GM18520 (cell line): ENCODE results near the gene REXO4.
A peak's percentile ranks its signal among the peaks of the same experiment; 100 is the strongest.

Experiments used
- ATAC-seq: cut with Tn5 transposase; IDR thresholded peaks from one replicate; pipeline ENCODE4 v1.9.1; 2021; ENCODE audit not compliant: unreplicated experiment

REXO4 gene, protein sequence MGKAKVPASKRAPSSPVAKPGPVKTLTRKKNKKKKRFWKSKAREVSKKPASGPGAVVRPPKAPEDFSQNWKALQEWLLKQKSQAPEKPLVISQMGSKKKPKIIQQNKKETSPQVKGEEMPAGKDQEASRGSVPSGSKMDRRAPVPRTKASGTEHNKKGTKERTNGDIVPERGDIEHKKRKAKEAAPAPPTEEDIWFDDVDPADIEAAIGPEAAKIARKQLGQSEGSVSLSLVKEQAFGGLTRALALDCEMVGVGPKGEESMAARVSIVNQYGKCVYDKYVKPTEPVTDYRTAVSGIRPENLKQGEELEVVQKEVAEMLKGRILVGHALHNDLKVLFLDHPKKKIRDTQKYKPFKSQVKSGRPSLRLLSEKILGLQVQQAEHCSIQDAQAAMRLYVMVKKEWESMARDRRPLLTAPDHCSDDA

DNA sequence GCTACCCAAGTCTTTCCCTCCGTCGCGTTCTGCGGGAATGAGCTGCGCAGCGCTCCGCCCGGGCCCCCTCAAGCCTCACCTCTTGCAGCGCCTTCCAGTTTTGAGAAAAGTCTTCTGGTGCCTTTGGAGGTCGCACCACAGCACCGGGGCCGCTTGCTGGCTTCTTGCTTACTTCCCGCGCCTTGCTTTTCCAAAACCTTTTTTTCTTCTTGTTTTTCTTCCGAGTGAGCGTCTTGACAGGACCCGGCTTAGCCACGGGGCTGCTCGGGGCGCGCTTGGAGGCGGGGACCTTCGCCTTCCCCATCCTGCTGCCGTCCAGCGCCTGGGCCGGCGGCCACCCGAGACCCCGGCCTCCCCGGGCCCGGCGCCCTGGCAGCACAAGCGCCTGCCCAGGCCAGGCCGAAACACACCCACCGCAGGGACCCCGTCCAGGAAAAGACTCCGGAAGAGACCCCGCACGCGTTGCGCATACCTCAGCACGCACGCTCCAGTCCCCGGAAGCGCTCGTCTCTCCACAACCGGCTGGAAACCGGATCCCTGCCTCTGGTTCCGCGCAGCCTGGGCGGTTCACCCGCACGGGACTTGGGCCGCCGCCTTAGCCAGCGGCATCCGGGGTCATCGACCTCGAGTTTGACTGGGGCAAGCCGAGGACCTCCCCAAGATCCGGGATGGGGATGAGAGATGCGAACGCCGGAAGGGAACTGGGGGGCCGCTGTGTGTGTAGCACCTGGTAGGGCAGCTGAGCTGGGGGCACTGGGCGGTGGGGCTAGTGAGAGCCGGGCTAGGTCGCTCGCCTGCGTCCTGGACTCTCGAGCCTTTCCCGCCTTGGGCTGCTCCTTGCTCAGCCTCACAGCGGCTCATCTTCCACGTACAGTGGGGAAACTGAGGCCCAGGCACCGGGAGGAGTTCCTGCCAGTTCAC lies at the start of gene REXO4:
REXO4 (minus strand) TSS at position 470 of the 921 bp plus-strand sequence; CDS start at position 304, 166 bp downstream.
- peak; percentile 59 for ATAC-seq

DNA sequence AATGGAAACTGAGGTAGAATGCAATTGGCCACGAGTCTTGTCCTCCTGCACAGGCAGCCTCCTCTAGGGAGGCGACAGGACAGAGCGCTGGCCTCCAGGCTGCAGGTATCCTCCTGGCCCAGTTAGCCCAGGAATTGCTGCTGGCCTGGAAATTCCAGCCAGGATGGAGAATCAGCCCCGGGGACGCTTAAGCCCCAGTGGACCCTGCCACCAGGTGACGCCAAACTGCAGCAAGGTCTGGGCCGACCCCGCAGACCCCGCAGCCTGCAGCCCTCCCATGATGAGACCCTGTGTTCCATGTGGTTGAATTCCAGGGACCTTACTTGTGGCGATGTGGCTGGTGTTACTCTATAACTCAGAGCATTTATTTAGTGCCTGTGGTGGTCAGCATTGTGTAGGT lies 49.3 kb upstream of the REXO4 start:
- ATAC-seq = no peak

DNA sequence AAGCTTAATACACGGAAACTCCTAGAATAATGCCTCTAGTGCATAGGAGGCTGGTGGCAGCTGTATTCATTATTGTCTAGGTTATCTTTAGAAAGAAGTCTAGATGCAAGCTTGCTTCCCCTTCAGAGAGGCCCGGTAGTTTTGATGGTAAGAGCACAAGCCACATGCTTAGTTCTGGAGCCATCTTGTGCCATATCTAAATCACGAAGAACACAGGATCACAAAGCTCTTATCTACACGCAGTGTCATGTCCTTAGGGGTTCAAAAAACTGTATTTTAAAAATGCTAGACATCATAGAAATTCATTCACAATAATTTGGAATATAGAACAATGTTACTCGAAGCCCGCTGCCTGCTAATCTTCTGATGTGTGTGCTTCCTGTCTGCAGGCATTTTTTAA lies 48.2 kb upstream of the REXO4 start:
- ATAC-seq = no peak

DNA sequence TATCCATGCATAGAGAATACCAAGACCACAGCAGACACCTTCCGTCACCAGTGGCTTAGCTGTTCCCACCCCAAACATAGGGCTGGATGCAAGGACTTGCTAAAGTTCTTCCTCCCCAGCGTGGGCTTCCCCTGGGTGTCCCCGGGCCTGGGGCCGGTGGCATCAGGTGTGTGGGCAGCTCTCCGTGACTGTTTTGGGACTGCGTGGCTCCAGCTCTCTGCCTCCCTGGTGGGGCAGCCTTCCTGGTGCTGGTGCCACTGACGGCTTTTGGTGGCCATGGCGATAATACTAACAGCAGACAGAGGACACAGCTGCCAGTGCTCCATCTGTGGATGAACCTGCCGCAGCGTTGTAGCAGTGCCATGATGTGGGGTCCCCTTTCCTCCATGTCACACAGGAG lies 46.8 kb upstream of the REXO4 start:
- no peak for ATAC-seq

DNA sequence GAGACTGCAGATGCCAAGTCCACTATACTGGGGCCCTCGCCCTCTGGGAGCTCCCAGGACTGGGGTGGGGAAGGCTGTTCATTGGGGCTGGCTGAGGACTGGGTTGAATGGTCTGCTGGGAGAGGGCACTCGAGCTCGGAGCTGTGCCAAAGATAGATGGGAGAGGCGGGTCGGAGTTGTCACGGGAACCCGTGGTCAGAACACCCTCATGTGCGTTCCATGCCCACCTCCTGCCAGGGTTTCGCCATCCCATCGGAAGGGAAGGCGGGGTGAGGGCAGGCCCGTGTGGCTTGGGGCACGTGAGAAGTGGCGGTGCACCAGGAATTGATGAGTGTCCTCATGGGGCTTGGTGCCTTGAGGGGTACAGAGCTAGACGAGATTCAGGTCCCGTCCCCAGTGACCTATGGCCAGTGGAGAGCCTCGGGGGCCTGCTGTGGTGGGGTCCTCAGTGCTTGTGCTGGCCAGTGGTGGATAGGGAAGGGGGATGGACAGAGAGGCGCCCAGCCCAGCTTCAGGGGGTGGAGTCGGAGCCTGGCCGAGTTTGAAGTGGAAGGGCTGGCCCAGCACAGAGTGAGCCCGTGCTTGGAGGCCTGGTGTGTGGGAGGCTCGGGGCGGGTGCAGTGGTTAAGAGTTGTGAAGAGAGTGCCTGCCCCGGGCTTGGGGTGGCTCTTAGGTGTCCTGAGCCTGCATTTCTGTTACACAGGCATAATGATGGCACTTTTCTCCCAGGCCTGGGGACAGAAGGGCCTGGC lies 46.2 kb upstream of the REXO4 start:
- ATAC-seq = no peak

DNA sequence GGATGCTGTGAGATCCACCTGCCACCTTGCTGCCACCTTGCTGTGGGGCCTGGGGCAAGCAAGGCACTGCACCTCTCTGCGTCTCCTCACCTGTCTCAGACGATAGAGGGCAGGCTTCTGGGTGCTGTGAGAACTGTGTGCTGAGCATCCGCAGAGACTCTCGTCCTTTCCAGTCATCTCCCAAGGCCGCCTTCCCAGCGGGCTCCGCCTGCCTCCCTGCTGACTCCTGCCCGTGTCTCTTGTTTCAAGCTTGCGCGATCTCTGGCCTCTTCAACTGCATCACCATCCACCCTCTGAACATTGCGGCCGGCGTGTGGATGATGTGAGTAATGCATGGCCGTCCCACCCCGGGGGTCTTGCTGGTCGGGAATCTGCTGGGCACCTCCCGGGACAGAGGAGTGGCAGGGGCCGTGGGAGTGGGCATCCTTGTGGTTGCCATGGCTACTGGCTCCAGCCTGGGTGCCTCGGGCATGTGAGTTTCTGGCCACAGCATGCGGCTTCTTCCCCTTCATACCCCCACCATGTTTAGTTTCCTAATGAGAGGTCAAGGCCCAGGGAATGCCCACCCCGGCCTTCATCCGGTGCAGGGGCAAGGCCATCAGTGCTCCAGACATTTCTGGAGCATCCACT lies 45.5 kb upstream of the REXO4 start:
- ATAC-seq = no peak

DNA sequence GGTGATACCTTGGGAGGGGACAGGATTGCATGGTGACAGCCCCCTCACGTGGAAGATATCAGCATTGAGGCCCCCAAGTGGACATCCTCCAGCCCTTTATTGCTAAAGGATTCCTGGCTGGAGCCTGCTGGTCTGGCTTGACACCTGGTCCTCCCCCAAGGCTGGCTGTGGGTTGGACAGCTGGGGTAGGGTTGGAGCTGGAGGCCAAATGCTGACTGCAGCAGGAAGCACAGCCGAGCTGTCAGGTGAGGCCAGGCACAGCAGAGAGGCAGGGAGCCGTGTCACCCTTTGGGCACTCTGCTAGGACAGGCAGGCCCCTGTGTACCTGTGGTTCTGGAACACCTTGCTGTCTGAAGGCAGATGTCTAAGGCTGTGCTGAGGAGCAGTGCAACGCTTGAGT lies 44.2 kb upstream of the REXO4 start:
- ATAC-seq = no peak

DNA sequence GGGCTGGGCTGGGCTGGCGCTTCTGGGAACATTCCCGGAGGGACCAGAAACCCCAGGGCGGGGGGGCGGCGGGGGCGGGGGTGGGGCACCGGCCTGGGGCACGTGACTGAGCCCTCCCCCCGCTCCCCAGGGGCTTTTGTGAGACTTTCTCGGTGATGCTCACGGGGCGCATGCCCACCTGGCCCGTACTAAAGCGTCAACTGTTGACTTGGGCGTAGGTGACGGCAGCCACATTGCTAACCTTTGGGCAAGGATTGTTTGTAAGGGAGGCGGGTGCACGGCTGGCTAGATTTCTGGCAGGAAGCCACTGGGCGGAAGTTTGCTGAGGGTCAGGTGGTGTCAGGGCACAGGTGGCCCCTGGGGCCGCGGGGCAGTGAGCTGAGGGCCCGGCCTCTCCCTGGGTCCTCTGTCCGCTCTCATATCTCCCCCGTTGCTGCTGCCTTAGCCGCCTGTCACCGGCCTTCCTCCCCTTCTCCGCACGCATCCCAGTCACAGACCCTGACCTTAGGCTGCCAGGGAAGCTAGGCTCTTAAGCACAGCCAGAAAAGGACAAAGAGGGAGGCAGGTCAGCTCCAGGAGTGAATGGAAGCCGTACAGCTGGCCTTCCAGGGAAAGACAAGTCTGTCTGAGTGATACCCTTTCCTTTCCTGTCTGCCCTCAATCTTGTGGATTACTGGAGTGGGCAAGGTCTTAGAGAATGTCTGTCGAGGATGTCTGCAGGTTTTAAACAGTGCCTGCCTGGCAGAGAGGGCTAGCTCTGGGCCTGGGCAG lies 42.8 kb upstream of the REXO4 start:
- ATAC-seq = no peak

DNA sequence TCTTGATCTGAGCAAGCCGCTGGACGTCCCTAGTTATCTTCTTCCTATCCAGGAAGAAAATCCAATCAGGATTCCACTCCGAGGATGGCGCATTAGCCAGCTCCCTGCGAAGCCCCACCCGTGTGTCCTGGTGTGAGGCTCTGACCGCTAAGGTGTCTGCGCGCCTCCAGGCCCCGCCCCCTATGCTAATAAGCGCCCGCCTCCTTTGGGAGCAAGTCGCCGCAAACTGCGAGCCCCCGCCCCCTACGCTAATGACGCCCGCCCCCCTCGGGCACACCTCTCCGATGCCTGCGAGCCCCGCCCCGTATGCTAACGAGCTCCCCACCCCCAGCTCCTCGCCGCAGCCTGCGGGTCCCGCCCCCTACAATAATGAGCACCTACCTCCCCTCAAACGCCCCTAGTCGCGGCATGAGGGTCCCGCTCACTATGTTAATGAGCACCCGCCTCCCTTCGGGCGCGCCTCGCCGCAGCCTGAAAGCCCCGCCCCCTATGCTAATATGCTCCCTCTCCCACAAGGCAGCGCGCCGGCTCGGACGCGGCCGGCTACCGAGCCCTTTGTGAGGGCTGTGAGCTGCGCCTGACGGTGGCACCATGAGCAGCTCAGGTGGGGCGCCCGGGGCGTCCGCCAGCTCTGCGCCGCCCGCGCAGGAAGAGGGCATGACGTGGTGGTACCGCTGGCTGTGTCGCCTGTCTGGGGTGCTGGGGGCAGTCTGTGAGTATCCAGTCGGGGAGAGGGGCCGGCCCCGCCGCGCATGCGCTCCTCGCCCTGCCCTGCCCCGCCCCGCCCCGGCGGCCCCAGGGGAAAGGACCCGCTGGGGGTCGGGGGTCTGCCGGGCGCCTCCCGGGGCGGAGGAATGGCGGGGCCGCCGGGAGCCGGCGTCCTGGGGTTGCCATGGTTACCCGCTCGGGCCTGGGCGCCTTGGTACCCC lies 41.9 kb upstream of the REXO4 start, which contains the start of gene CACFD1:
CACFD1 (plus strand) TSS at position 503 of the 929 bp plus-strand sequence; CDS start at position 592, 89 bp downstream.
- peak; percentile 57 for ATAC-seq

DNA sequence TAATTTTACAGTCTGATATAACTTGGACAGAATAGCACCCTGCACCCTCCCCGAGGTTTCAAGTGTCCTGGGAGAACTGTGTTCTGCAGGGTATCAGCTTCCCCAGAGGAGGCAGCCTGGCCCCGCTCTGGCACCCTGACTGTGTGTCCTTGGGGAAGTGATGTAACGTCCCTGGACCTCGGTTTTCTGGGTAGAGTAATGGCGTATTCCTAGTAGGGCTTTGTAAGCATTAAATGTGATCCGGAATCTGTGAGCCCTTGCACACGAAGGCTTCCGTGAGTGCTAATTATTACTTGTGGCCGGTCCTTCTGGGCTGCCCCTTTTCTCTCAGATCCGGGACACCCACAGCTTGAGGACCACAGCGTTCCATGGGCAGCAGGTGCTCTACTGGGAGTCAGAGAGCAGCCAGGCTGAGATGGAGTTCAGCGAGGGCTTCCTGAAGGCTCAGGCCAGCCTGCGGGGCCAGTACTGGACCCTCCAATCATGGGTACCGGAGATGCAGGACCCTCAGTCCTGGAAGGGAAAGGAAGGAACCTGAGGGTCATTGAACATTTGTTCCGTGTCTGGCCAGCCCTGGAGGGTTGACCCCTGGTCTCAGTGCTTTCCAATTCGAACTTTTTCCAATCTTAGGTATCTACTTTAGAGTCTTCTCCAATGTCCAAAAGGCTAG lies 41.0 kb upstream of the REXO4 start:
- ATAC-seq = no peak

DNA sequence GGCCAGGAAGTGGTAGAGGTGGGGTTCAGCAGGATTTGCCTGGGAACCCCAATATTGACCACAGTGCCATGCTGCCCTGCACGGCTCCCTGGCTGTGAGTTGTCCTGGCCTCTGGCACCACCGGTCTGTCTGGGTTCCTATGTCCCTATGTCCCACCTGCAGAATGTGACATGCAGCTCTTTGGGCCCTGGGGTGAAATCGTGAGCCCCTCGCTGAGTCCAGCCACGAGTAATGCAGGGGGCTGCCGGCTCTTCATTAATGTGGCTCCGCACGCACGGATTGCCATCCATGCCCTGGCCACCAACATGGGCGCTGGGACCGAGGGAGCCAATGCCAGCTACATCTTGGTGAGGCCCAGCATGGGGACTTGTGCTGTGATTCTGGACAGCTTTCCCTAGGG lies 39.9 kb upstream of the REXO4 start:
- ATAC-seq = no peak

DNA sequence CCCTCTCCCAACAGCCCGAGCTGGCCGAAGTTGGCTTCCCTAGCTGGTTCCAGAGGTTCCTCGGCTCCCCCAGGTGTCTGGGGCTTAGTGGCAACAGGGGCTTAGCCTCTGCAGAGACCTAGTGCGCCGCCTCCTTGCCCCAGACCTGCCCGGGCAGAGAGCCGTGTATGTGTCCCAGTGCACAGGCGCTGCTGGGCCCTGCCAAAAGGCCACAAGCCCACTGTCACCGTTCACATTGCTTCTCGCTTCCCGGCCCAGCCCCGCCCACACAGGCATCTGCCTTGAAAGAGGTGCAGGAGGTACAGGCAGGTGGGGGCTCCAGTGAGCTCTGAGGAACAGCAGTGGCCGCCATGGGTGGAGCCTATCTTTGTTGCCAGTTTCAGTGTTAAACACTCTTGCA lies 39.4 kb upstream of the REXO4 start:
- no peak for ATAC-seq

DNA sequence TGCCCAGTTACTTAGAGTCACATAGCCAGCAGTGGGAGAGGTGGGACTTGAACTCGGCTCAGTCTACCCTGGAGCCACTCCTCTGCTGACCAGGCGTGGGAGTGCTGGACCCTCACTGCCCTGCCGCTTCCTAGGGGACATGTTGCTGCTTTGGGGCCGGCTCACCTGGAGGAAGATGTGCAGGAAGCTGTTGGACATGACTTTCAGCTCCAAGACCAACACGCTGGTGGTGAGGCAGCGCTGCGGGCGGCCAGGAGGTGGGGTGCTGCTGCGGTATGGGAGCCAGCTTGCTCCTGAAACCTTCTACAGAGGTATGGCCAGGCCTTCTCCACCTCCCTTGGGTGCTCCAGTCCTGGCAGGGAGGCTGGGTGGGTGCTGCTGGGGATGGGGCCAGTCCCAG lies 38.6 kb upstream of the REXO4 start:
- no peak for ATAC-seq

DNA sequence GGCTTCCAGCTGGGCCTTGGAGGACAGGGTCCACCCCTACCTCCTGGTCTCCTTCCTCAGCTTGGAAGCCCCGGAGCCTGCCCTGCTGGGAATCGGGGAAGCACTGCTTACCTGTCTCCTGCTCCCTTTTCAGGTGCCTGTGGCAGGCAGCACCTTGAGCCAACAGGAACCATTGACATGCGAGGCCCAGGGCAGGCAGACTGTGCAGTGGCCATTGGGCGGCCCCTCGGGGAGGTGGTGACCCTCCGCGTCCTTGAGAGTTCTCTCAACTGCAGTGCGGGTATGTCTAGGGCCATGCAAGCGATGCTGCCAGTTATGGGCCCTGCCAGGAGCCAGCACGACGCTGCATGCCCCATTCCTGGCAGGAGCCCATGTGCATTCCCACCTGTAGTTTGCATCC lies 38.1 kb upstream of the REXO4 start:
- no peak for ATAC-seq

DNA sequence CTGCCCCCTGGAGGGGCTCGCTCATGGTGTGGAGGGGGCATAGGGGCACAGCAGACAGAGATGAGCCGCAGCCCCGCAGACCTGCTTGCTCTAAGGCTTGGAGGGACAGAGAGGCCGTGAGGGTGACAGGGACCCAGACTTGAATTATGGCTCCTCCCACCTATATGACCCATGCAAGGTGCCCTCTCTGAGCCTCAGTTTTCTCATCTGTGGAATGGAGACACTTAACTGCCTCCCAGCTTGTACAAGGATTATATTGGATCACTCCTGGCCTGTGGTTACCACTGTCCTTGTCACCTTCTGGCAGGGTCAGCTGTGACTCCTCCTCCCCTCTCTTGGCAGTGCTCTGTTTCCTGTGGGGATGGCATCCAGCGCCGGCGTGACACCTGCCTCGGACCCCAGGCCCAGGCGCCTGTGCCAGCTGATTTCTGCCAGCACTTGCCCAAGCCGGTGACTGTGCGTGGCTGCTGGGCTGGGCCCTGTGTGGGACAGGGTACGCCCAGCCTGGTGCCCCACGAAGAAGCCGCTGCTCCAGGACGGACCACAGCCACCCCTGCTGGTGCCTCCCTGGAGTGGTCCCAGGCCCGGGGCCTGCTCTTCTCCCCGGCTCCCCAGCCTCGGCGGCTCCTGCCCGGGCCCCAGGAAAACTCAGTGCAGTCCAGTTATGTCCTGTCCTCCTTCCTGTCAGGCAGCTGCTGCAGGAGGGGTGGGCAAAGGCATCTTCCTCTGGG lies 37.3 kb upstream of the REXO4 start:
- ATAC-seq = no peak

DNA sequence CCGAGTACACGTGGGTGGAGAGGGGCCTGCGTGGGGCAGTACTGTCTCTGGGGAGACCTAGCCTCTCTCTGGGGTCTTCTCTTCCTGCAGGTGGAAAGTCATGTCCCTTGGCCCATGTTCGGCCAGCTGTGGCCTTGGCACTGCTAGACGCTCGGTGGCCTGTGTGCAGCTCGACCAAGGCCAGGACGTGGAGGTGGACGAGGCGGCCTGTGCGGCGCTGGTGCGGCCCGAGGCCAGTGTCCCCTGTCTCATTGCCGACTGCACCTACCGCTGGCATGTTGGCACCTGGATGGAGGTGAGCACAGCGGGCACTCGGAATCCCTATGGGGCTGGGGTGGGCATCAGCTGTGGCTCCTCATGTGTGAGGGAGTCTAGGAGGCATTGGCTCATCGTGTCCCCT lies 36.5 kb upstream of the REXO4 start:
- ATAC-seq = no peak

DNA sequence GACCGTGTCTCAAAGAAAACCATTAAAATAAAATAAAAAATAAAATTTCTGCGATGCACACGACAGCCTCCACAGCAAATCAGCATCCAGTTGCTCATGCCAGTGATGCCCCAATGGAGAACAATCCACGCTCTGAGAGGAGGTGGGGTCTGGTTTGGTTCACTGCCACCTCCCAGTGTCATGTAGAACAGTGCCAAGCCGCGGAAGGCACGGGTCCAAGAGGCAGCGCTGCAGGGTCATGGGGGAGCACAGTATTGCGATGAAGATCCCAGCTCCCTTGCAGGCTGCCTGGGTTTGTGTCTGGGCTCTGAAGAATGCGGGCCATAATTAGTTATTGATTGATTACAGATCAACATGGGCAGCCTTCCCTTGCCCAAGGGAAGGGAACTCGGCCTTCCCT lies 35.8 kb upstream of the REXO4 start:
- no peak for ATAC-seq

DNA sequence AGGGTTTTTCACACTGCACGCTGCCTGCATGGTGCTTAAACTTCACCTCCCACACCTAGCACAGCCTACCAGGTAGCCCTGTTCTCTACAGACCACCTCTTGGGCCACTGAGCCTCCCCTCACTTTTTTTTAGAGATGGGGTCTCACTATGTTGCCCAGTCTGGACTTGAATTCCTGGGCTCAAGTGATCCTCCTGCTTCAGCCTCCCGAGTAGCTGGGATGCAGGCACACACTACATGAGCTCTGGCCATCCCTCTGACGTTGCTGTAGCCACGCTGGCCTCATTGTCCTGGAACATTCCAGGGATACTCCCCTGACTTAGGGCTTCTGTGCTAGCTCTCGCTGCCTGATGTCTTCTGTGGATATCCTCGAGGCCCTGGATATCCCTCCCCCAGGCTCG lies 34.8 kb upstream of the REXO4 start:
- ATAC-seq = no peak
